Right ventricle myocardium superior (tissue), 1 donor: ENCODE measurements around the gene GZMM. TPM values are rescaled to one million over a fixed set of nuclear protein-coding genes. Genes with fewer than 3 reads are reported as not detected.

Experiments used
- ATAC-seq: fragments of 200-7000 bp; cut with Tn5 transposase; one replicate; pipeline ENCODE4 v1.9.1; 2020; ENCODE audit warnings: mild to moderate bottlenecking; ENCODE audit not compliant: poor library complexity
- DNase-seq: peaks from one replicate; pipeline ENCODE4 v3.0.0-alpha.2; 2020
- intact Hi-C: fragments of 100-400 bp; cut with DNase I; formaldehyde crosslinking; loops from one replicate; pipeline ENCODE4 v1.11.2; 2022
- long read RNA-seq: library from polyadenylated mRNA; unstranded; transcript quantifications from one replicate; pipeline ENCODE4 v2.0.0, GENCODE V29; 2021
- total RNA-seq: library from RNA; stranded (reverse); fragmentation: NEBNext Ultra II Directional; extraction: Animal tissue kit (Norgen Biotek cat#: 25700); gene quantifications from one replicate; pipeline ENCODE4 v1.2.1, GENCODE V29; 2021
- donor health status: DM: no; HTN: yes; CAD: no; lungs with severe emphysema.

The GZMM gene
- total RNA-seq: 0.32 TPM
- long read RNA-seq: 0 reads

DNA sequence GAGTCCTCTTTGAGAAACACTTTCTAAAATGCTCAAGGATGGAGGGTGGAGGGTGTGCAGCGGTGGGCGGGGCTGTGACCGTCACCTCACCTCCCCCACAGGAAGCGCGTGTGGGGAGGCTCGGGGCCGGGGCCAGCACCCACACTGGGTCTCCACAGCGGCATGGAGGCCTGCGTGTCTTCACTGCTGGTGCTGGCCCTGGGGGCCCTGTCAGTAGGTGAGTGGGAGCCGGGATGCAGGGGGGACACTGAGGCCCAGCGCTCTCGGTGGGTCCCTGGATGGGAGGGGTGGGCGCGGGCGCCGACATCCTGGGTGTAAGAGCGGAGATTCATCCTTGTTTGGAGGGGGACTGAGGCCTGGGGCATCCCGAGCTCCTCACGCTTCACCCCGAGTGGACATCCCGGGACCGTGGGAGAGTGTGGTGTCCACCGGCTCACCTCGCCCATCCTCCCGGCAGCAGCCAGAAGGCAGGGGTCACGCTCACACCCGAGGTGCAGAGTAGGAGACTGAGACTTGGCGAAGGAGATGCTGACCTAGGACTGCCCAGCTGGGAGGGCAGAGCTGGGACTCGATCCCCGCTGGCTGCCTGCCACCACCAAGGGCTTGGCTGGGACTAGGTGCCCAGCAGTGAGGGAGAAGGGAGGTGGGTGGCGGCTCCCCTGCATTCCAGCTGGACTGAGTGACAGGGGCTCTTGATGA, at the start of gene GZMM:
Gene GZMM, plus strand, starts transcription at position 144 of the 699 bp plus-strand sequence. Its CDS starts 19 bp downstream, at position 163.
- DNase-seq: no peak
- ATAC-seq: peak; percentile 29
- intact Hi-C loops: no loop called here

DNA sequence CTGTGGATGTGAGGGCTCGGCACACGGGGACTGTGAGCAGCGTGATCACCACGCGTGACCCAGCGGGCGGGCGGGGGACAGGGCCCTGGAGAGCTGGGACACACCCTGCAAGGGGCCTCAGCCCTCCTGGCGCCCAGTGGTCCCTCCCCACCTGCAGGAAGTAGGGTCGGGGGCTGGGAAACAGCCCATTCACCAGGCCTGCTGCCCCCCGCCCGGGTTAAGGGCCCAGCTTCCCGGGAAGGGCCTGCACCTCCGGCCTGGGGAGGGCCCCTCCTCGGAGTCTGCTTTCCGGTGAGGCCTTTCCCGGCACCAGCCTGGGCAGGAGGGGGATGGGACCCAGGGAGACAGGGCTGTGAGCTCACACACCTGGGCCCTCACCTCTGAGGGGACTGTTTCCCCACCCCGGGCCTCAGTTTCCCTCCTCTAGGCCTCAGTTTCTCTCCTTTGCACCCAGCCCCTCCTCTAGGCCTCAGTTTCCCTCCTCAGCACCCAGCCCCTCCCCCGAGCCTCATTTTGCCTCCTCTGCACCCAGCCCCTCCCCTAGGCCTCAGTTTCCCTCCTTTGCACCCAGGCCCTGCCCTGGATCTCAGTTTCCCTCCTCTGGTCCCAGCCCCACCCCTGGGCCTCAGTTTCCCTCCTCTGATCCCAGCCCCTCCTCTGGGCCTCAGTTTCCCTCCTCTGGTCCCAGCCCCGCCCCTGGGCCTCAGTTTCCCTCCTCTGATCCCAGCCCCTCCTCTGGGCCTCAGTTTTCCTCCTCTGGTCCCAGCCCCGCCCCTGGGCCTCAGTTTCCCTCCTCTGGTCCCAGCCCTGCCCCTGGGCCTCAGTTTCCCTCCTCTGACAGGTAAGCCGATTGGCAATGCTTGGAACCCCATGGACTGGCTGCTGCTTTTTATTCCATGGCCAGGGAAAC, 49.4 kb upstream of the GZMM start:
- no peak for DNase-seq
- ATAC-seq: no peak
- intact Hi-C loops: no loop called here

DNA sequence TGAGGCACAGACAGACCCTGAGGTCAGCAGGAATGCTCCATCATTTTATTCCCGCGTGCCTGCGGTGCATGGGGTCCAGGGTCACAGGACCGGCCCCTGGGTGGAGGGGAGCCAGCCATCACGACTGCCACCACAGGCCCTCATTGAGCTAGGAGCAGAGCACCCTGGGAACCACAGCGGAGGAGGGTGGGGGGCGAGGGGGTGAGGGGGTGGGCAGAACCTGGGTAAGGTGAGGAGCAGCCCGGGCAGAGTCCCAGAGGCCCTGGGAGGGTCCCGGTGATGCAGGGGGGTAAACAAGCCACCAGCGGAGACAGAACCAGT, 48.8 kb upstream of the GZMM start:
- intact Hi-C loops: no loop called here
- ATAC-seq (no peak), DNase-seq (no peak)

DNA sequence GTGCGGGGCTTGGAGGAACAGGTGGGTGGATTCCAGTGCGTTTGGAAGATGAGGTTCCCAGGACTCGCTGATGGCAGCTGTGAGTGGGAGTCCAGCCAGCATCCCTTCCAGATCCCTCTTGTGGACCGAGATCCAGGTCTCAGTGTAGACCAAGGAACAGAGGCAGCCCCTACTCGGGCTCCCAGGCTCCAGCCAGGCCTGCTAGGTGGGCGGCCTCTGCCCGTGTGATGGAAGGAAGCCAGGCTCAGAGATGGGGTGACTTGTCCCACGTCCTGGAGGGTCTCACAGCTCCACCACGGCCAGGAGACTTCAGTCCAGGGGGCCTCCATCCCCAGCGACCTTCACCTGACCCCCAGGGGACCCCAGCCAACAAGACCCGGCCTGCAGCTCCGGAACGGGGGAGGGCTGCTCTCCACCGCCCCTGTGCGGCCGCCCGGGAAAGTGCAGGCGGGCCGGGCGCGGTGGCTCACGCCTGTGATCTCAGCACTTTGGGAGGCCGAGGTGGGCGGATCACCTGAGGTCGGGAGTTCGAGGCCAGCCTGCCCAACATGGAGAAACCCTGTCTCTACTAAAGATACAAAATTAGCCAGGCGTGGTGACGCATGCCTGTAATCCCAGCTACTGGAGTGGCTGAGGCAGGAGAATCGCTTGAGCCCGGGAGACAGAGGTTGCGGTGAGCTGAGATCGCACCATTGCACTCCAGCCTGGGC, 48.3 kb upstream of the GZMM start:
- intact Hi-C loops: no loop called here
- no peak for DNase-seq
- ATAC-seq: no peak

DNA sequence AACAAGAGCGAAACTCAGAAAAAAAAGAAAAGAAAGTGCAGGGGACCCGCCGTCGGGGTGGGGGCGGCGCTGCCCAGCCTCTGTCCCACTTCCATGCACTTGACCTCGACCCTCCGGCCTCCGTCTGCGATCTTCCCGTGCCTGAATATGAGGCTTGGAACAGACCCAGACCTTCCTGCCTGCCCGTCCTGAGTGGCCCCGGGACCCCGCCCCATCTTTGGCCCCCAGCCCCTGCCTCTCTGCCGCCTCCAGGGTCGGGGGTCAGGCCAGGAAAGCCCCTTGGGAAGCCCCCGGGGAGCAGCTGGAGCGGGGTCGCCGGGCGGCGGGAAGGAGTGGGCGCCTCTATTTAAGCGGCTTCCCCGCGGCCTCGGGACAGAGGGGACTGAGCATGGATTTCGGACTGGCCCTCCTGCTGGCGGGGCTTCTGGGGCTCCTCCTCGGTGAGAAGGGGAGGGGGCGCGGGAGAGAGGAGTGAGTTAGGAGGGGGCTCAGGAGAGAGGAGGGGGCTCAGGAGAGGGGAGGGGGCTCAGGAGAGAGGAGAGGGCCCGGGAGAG, 47.7 kb upstream of the GZMM start, which contains the start of gene MADCAM1:
Gene MADCAM1, plus strand, starts transcription at position 375 of the 554 bp plus-strand sequence. Its CDS starts 14 bp downstream, at position 389.
- DNase-seq: no peak
- no peak for ATAC-seq
- intact Hi-C loops: no loop called here

DNA sequence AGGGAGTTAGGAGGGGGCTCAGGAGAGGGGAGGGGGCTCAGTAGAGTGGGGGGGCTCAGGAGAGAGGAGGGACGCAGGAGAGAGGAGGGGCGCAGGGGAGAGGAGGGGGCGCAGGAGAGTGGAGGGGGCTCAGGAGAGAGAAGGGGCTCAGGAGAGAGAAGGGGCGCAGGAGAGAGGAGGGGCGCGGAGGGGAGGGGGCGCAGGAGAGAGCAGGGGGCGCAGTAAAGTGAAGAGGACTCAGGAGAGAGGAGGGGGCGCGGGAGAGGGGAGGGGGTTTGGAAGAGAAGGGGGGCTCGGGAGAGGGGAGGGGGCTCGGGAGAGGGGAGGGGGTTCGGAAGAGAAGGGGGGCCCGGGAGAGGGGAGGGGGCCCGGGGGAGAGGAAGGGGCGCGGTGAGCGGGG, 46.9 kb upstream of the GZMM start:
- intact Hi-C loops: no loop called here
- DNase-seq (no peak), ATAC-seq (no peak)

DNA sequence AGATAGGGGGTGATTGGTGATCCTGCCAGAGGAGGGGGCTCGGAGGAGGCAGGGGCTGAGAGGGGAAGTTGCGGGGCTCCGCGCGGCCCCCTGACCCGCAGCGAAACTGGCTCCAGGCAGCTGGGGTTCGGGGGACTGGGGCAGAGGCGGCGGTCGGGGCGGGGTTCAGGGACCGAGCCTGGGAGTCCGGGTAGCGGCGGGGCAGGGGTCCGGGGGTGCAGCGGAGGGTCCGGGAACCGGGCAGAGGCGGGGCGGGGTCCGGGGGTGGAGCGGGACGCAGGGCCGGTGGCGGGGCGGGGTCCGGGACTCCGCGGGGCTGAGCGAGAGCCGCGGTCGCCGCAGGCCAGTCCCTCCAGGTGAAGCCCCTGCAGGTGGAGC, 46.4 kb upstream of the GZMM start:
- ATAC-seq (no peak), DNase-seq (no peak)
- intact Hi-C loops: no loop called here

DNA sequence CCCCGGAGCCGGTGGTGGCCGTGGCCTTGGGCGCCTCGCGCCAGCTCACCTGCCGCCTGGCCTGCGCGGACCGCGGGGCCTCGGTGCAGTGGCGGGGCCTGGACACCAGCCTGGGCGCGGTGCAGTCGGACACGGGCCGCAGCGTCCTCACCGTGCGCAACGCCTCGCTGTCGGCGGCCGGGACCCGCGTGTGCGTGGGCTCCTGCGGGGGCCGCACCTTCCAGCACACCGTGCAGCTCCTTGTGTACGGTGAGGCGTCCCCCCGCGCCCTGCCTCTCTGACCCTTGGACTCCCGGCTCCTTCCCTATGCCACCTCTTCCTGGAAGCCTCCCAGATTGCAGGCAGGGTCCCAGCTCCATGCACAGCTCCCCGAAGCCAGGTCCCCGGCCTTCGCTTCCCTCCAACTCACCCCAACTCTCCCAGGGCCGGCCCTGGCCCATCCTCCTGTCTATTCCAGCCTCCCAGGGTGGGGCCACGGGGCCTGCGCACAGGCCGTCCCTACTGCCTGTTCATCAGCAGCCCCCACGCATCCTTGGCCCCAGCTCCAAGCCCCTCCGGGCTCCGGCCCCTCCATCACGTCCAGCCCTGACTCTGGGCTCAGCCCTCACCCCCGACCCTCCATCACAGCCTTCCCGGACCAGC, 45.9 kb upstream of the GZMM start:
- DNase-seq: no peak
- intact Hi-C loops: no loop called here
- ATAC-seq: no peak

DNA sequence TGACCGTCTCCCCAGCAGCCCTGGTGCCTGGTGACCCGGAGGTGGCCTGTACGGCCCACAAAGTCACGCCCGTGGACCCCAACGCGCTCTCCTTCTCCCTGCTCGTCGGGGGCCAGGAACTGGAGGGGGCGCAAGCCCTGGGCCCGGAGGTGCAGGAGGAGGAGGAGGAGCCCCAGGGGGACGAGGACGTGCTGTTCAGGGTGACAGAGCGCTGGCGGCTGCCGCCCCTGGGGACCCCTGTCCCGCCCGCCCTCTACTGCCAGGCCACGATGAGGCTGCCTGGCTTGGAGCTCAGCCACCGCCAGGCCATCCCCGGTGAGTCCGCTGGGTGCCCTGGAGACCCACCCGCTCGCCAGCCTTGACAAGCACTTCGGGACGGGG, 45.4 kb upstream of the GZMM start:
- intact Hi-C loops: no loop called here
- no peak for ATAC-seq
- no peak for DNase-seq

DNA sequence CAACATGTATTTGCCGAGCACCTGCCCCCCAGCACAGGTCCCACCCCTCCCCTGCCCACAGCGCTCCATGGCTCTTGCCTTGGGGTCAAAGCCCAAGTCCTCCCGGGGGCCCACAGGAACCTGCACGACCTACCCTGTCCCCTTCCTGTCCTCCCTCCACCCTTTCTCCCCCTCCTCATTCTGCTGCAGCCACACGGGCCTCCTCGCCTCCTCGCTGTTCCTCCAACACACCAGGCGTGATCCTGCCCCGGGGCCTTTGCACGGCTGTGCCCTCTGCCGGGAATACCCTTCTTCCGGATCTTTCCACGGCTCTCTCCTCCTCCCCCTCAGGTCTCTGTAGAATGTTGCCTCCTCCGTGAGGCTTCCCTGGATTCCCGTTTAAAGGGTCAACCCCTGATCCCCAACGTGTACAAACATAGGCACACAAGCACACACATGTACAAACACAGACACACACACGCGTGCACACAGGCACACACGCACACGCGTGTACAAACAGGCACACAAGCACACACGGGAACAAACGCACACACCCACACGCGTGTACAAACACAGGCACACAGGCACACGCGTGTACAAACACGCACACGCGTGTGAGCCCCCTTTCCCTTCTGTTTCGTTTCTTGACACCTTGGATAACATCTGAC, 44.8 kb upstream of the GZMM start:
- ATAC-seq (no peak), DNase-seq (no peak)

DNA sequence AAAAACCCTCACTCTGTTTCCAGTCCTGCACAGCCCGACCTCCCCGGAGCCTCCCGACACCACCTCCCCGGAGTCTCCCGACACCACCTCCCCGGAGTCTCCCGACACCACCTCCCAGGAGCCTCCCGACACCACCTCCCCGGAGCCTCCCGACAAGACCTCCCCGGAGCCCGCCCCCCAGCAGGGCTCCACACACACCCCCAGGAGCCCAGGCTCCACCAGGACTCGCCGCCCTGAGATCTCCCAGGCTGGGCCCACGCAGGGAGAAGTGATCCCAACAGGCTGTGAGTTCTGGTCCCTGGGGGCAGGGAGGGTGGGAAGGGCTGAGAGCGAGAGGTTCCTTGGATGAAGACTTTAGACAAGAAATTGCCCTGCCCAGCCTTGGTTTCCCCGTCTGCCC, 42.2 kb upstream of the GZMM start:
- DNase-seq (no peak), ATAC-seq (no peak)
- intact Hi-C loops: no loop called here

More for the DNA sequence above, 44.8 kb upstream of the GZMM start:
- intact Hi-C loops: no loop called here

DNA sequence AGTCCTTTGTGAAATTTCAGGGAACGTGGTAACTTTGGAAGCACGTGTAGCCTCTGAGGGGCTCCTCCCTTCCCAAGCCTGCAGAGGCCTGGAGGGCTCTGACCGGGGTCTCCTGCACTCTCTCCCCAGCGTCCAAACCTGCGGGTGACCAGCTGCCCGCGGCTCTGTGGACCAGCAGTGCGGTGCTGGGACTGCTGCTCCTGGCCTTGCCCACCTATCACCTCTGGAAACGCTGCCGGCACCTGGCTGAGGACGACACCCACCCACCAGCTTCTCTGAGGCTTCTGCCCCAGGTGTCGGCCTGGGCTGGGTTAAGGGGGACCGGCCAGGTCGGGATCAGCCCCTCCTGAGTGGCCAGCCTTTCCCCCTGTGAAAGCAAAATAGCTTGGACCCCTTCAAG, 39.2 kb upstream of the GZMM start:
- no peak for DNase-seq
- ATAC-seq: no peak
- intact Hi-C loops: no loop called here

DNA sequence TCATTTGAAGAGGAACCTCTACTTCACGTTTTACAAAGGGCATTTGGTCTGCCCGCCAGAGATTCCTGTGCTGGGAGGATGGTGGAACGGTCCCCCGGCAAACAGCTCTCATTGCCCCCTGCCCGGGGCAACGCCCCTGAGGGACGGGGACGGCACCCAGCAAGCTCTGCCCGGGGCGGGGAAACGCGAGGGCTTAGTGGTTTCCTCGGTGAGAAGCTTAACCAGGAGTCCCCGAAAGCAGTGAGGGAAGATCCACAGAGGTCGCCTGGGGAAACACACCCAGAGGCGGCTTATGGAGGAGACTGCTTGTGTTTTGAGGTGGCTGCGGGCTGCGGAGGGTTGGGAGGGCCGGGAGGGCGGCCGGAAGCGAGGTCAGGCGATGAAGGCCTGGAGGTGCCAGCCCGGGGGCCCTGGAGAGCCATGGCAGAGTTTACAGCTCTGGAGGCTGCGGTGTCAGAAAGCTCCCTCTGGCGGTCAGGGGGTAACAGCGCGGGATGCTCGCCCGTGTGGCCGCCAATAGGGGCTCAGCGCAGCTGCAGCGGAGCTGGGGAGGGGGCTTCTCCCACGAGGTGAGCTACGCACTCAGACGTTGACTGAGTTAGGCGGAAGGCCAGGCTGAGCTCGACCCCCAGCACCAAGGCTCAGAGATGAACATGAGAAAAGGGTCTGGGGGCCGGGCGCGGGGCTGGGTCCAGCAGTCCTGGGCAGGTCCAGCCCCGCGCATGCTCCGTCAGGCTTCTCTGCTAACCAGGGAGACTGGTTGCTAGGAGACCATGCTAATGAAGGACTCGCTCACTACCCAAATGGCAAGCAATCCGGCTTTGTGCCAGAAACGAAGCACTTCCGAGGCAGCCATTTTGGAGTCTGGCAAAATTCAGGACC, 37.2 kb upstream of the GZMM start:
- intact Hi-C loops: no loop called here
- ATAC-seq (peak; percentile 92), DNase-seq (peak; percentile 98)

DNA sequence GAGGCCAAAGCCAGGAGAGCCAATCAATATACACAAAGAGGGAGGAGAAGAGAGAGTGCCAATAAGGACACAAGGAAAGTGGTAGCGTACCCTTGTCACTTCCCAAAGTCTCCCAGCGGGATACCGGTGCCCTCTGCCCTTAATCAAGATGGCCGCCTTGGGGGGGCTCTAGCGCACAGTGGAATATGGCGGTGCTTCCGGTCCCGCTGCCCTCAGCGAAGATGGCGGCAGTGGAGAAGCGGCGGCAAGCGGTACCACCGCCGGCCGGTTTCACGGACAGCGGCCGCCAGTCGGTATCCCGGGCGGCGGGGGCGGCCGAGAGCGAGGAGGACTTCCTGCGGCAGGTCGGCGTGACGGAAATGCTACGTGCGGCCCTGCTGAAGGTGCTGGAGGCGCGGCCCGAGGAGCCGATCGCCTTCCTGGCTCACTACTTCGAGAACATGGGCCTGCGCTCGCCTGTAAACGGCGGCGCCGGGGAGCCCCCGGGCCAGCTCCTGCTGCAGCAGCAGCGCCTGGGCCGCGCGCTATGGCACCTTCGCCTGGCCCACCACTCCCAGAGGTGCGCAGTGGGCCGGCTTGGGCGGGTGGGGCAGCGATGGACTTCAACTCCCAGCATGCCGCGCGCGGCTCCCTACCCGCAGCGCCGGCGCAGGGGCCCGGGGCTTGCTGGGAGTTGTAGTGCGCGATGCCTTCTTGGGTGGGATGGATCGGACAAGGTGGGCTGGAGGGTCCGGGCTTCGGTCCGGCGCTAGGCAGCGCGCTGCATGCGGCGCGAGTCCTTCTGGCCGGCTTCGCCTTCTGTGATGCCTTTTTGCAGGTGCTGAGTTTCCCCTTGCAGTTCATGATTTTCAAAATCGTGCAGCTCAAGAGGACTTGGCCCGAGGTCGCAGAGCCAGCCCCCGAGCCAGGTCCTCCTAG, 36.3 kb upstream of the GZMM start, which contains the start of gene TPGS1:
Gene TPGS1, plus strand, starts transcription at position 212 of the 918 bp plus-strand sequence. Its CDS starts 10 bp downstream, at position 222.
- DNase-seq (peak; percentile 96), ATAC-seq (peak; percentile 92)
- intact Hi-C loops: no loop called here

DNA sequence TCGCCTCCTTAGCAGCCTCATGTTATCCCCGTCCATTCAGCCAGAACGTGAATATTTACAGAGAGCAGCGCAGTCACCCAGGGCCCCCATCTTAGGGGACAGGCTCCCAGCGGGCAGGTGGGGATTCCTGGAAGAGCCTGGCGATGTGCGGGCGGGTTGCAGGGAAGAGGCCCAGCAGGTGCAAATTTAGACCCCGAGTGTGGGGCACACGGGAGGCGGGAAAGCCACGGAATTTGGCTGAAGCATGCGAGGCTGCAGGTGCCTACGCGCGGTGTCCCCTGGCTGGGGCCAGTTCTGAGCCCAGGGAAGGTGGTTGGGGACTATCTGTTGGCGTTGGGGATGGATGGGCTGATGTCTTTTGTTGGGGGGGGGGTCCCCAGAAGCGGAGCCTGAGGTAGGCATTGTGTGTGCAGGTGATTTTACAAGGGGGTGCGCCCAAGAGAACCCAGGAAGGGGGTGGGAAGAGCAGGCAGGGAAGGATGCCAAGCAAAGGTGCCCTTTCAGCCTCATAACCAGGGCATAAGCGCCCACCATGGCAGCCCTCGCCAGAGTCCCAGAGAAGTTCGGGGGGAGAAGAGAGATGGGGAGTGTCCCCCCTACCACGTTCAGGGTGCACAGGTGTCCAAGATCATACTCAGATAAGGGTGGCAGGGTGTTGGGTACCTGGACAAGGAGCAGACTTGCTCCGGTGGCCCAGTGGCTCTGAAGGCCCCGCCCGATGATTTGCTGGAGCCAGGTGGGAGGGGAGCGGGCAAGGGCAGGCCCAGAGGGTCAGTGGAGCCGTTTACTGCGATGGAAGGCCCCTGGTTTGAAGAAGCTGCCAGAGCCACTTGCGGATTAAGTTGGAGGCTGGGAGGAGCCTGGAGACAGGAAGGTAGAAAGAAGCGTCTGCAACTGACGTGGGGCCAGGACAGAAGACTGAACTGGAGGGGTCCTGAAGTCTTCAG, 35.4 kb upstream of the GZMM start:
- intact Hi-C loops: no loop called here
- no peak for DNase-seq
- no peak for ATAC-seq
